Neural cell (in vitro differentiated cells): Measurements from ENCODE around the gene HEATR1. TPM values are rescaled to one million over a fixed set of nuclear protein-coding genes. Genes with fewer than 3 reads are reported as not detected.

Experiments
- H2AFZ ChIP-seq: fragments of 200-600, 300-800 bp; sonication (generic), shearing (Covaris generic); 2 replicates; pipeline ENCODE4 v1.6.0; 2014; ENCODE audit warnings: low read depth, mild to moderate bottlenecking, antibody characterized with exemption, low read length, moderate library complexity
- H3F3A ChIP-seq: fragments of 200-600 bp; shearing (Covaris generic); 2 replicates; pipeline ENCODE4 v1.6.1; 2016; ENCODE audit warnings: mild to moderate bottlenecking, moderate library complexity, mixed read lengths, antibody characterized with exemption, low read length; ENCODE audit not compliant: insufficient read depth, poor library complexity, severe bottlenecking
- H3K27ac ChIP-seq: fragments of 200-600, 300-800 bp; sonication (generic), shearing (Covaris generic); 2 replicates; pipeline ENCODE4 v1.5.1; 2014; ENCODE audit warnings: mild to moderate bottlenecking, low read length, moderate library complexity
- H3K27me3 ChIP-seq: fragments of 300-800, 200-600 bp; sonication (generic), shearing (Covaris generic); 2 replicates; pipeline ENCODE4 v1.6.0; 2014; ENCODE audit warnings: mild to moderate bottlenecking, low read depth, low read length, moderate library complexity; ENCODE audit not compliant: insufficient read depth
- H3K36me3 ChIP-seq: fragments of 300-800, 200-600 bp; sonication (generic), shearing (Covaris generic); 2 replicates; pipeline ENCODE4 v1.5.1; 2014; ENCODE audit warnings: mild to moderate bottlenecking, antibody characterized with exemption, low read length, moderate library complexity; ENCODE audit not compliant: insufficient read depth
- H3K4me2 ChIP-seq: fragments of 300-800, 200-600 bp; sonication (generic), shearing (Covaris generic); 2 replicates; pipeline ENCODE4 v1.6.0; 2014; ENCODE audit warnings: mild to moderate bottlenecking, low read length
- H3K4me3 ChIP-seq: fragments of 300-800, 200-600 bp; sonication (generic), shearing (Covaris generic); 2 replicates; pipeline ENCODE4 v1.5.1; 2014; ENCODE audit warnings: mild to moderate bottlenecking, low read length, moderate library complexity
- H3K79me2 ChIP-seq: fragments of 200-600 bp; shearing (Covaris generic); replicated peaks from 2 replicates; pipeline ENCODE4 v1.6.0; 2014; ENCODE audit warnings: mild to moderate bottlenecking, low read length, moderate library complexity; ENCODE audit not compliant: insufficient read depth
- H3K9ac ChIP-seq: fragments of 300-800, 200-600 bp; sonication (generic), shearing (Covaris generic); 2 replicates; pipeline ENCODE4 v1.6.1; 2016; ENCODE audit warnings: mild to moderate bottlenecking, low read length, mixed read lengths
- H3K9me2 ChIP-seq: fragments of 200-600 bp; shearing (Covaris generic); 2 replicates; pipeline ENCODE4 v1.6.1; 2016; ENCODE audit warnings: mild to moderate bottlenecking, low read length, mixed read lengths; ENCODE audit not compliant: insufficient read depth
- H3K9me3 ChIP-seq: fragments of 200-600, 300-800 bp; sonication (generic), shearing (Covaris generic); 2 replicates; pipeline ENCODE4 v1.6.1; 2016; ENCODE audit warnings: mild to moderate bottlenecking, mixed run types, low read length, moderate library complexity, mixed read lengths
- H4K20me1 ChIP-seq: fragments of 200-600 bp; shearing (Covaris generic); 2 replicates; pipeline ENCODE4 v1.6.1; 2016; ENCODE audit warnings: mild to moderate bottlenecking, mixed run types; ENCODE audit not compliant: insufficient read depth
- CTCF ChIP-seq: fragments of 450-650 bp; IDR thresholded peaks from 2 replicates; pipeline ENCODE4 v1.5.1; 2014; ENCODE audit warnings: antibody characterized with exemption, mild to moderate bottlenecking, moderate library complexity; ENCODE audit not compliant: poor library complexity, severe bottlenecking
- EP300 ChIP-seq: fragments of 450-650 bp; conservative IDR thresholded peaks from 2 replicates; pipeline ENCODE4 v1.6.1; 2014; ENCODE audit warnings: antibody characterized with exemption, mild to moderate bottlenecking, moderate library complexity; ENCODE audit not compliant: poor library complexity, severe bottlenecking
- EZH2 ChIP-seq: fragments of 200-600, 300-800 bp; shearing (Covaris generic), sonication (generic); IDR thresholded peaks from 2 replicates; pipeline ENCODE4 v1.6.1; 2014; ENCODE audit warnings: antibody characterized with exemption, low read length, borderline replicate concordance, mild to moderate bottlenecking; ENCODE audit not compliant: insufficient read depth, poor library complexity, severe bottlenecking
- MXI1 ChIP-seq: fragments of 450-650 bp; conservative IDR thresholded peaks from 2 replicates; pipeline ENCODE4 v1.6.1; 2014; ENCODE audit warnings: antibody characterized with exemption, mild to moderate bottlenecking; ENCODE audit not compliant: poor library complexity, severe bottlenecking
- POLR2AphosphoS5 ChIP-seq: IDR thresholded peaks from 2 replicates; pipeline ENCODE4 v1.6.1; 2012
- RAD21 ChIP-seq: fragments of 450-650 bp; conservative IDR thresholded peaks from 2 replicates; pipeline ENCODE4 v1.6.1; 2014; ENCODE audit warnings: antibody characterized with exemption, mild to moderate bottlenecking, moderate library complexity
- REST ChIP-seq: IDR thresholded peaks from 2 replicates; pipeline ENCODE4 v1.6.1; 2012; ENCODE audit warnings: borderline replicate concordance
- SMC3 ChIP-seq: fragments of 450-650 bp; conservative IDR thresholded peaks from 2 replicates; pipeline ENCODE4 v1.6.1; 2014; ENCODE audit warnings: antibody characterized with exemption, mild to moderate bottlenecking, moderate library complexity; ENCODE audit not compliant: poor library complexity
- TAF1 ChIP-seq: IDR thresholded peaks from 2 replicates; pipeline ENCODE4 v1.6.1; 2012; ENCODE audit warnings: low read depth
- polyA plus RNA-seq: library from polyadenylated mRNA; depleted of rRNA; stranded (reverse); fragments of >200 nt; gene quantifications from 2 replicates; pipeline ENCODE4 v1.2.3, GENCODE V29; 2014

HEATR1 gene
- polyA plus RNA-seq, 1 donor from 2014 or later = 5.9 TPM

GRCh38 chr1:236524142-236524894 is 80.0 kb downstream of the HEATR1 start:
- Histone ChIP-seq H3K9me2 (no peaks in the 10 kb centered on the region), H3F3A (no peaks in the 10 kb centered on the region), H3K9ac (no peak overlapping the region), H3K4me3 (peak overlapping the region; percentile 64), H4K20me1 (no peaks in the 10 kb centered on the region), H2AFZ (no peak overlapping the region), H3K36me3 (no peaks in the 10 kb centered on the region), H3K4me2 (peak overlapping the region; percentile 3), H3K27me3 (peaks cover 16% of the 10 kb centered on the region), H3K9me3 (no peaks in the 10 kb centered on the region), H3K27ac (no peak overlapping the region), H3K79me2 (no peaks in the 10 kb centered on the region)
- TF ChIP-seq RAD21 (no peak), TAF1 (no peak), EP300 (no peak), REST (no peak), MXI1 (no peak), POLR2AphosphoS5 (no peak), EZH2 (no peak), SMC3 (no peak), CTCF (no peak)

GRCh38 chr1:236523704-236524141 is 80.6 kb downstream of the HEATR1 start, which contains the start of gene LGALS8:
Gene LGALS8, plus strand, starts transcription at chr1:236523982. Its CDS starts 2,089 bp downstream, at chr1:236526071.
- TF ChIP-seq EZH2 (no peak), CTCF (no peak), EP300 (no peak), POLR2AphosphoS5 (no peak)
- Histone ChIP-seq H3K4me3 (peak within 1 kb of the TSS; percentile 64), H3K9me2 (no peaks in the 10 kb centered on the region), H3K9ac (no peak within 1 kb of the TSS), H3K36me3 (no peaks in the 10 kb centered on the region), H3K4me2 (peak within 1 kb of the TSS; percentile 3), H2AFZ (no peak within 1 kb of the TSS), H3K27ac (no peak within 1 kb of the TSS), H3F3A (no peaks in the 10 kb centered on the region), H4K20me1 (no peaks in the 10 kb centered on the region), H3K27me3 (peaks cover 16% of the 10 kb centered on the region), H3K9me3 (no peaks in the 10 kb centered on the region), H3K79me2 (no peaks in the 10 kb centered on the region)
